Epithelial cell of proximal tubule (primary cell): Measurements from ENCODE around the gene PLAC1. TPM values are rescaled to one million over a fixed set of nuclear protein-coding genes. Genes with fewer than 3 reads are reported as not detected.

Source experiments
- DNase-seq: peaks from one replicate; pipeline ENCODE4 v3.0.0-alpha.2; 2011; ENCODE audit warnings: low read depth
- H3K4me3 ChIP-seq: 2 replicates; pipeline ENCODE4 v1.5.1; 2011; ENCODE audit warnings: low read depth, mild to moderate bottlenecking, low read length
- CTCF ChIP-seq: conservative IDR thresholded peaks from 2 replicates; pipeline ENCODE4 v1.5.1; 2012; ENCODE audit warnings: low read depth, mild to moderate bottlenecking, low read length
- total RNA-seq: library from RNA; depleted of rRNA; stranded (reverse); fragments of >200 nt; gene quantifications from 2 replicates; pipeline ENCODE4 v1.2.3, GENCODE V29; 2015

The PLAC1 gene
- total RNA-seq, 1 donor from 2014 or later = not detected

GRCh38 chrX:134683351-134684005, 25.2 kb upstream of the PLAC1 start:
- H3K4me3 ChIP-seq = no peak overlapping the region
- no peak for TF ChIP-seq CTCF
- DNase-seq = no peak

GRCh38 chrX:134682081-134682480, 23.8 kb upstream of the PLAC1 start:
- no peak for DNase-seq
- H3K4me3 ChIP-seq = no peak overlapping the region
- no peak for TF ChIP-seq CTCF

GRCh38 chrX:134679644-134680043, 21.4 kb upstream of the PLAC1 start:
- DNase-seq = no peak
- no peak overlapping the region for H3K4me3 ChIP-seq
- TF ChIP-seq CTCF = no peak

GRCh38 chrX:134679221-134679620, 20.9 kb upstream of the PLAC1 start:
- no peak overlapping the region for H3K4me3 ChIP-seq
- TF ChIP-seq CTCF = no peak
- no peak for DNase-seq

- H3K4me3 ChIP-seq = no peak overlapping the region
- no peak for DNase-seq
- no peak for TF ChIP-seq CTCF
Observed at GRCh38 chrX:134677332-134677731, 19.1 kb upstream of the PLAC1 start.

- no peak for TF ChIP-seq CTCF
- no peak for DNase-seq
- H3K4me3 ChIP-seq = no peak overlapping the region
Observed at GRCh38 chrX:134676436-134676835, 18.2 kb upstream of the PLAC1 start.

- H3K4me3 ChIP-seq = no peak overlapping the region
- TF ChIP-seq CTCF = no peak
- no peak for DNase-seq
Observed at GRCh38 chrX:134673123-134673522, 14.9 kb upstream of the PLAC1 start.
